ENCODE results near the gene CIROP. TPM values are rescaled to one million over a fixed set of nuclear protein-coding genes. Genes with fewer than 3 reads are reported as not detected.

CIROP gene
- total and polyA plus RNA-seq, 4 donors, result not detected

GRCh38 chr14:23060536-23061260, 44.1 kb downstream of the CIROP start:
- H3K4me1 ChIP-seq (ENCODE audit: control insufficient read depth in 5 of 5, insufficient read depth in 5 of 5, low read length in 5 of 5), result peaks cover 2 to 22% (median 8%) of the 10 kb centered on the region in 5 donors
- H3K36me3 ChIP-seq (ENCODE audit: control insufficient read depth in 4 of 4, insufficient read depth in 4 of 4, low read length in 4 of 4), result peaks cover 17 to 47% (median 41%) of the 10 kb centered on the region in 4 donors
- no peaks in the 10 kb centered on the region for H3K27me3 ChIP-seq (ENCODE audit: control insufficient read depth in 3 of 3, insufficient read depth in 3 of 3, low read length in 2 of 3)
- no peak overlapping the region for H3K9ac ChIP-seq (ENCODE audit: insufficient read depth in 1 of 2, low read length in 2 of 2)
- no peak for ATAC-seq (ENCODE audit: insufficient read depth, low FRiP score)
- no peak overlapping the region for H3K27ac ChIP-seq (ENCODE audit: low read depth in 1 of 2, low read length in 1 of 2)
- no peak overlapping the region for H3K4me3 ChIP-seq
- no peaks in the 10 kb centered on the region for H3K9me3 ChIP-seq (ENCODE audit: control insufficient read depth in 4 of 4, insufficient read depth in 3 of 4, low read length in 3 of 4)
- no peak for TF ChIP-seq CTCF (IDR thresholded peaks at IDR 0.05; ENCODE audit: control extremely low read depth, extremely low read depth)
- WGBS, 2 donors, result 94 to 96% methylated on average over 17 of the region's 17 CpGs
- no peak for DNase-seq

GRCh38 chr14:23058654-23059504, 45.9 kb downstream of the CIROP start:
- Histone ChIP-seq H3K27me3 (ENCODE audit: control insufficient read depth in 3 of 3, insufficient read depth in 3 of 3, low read length in 2 of 3) (no peaks in the 10 kb centered on the region), H3K9me3 (ENCODE audit: control insufficient read depth in 4 of 4, insufficient read depth in 3 of 4, low read length in 3 of 4) (no peaks in the 10 kb centered on the region), H3K4me3 (no peak overlapping the region), H3K9ac (ENCODE audit: insufficient read depth in 1 of 2, low read length in 2 of 2) (no peak overlapping the region), H3K4me1 (ENCODE audit: control insufficient read depth in 5 of 5, insufficient read depth in 5 of 5, low read length in 5 of 5) (peaks cover 2 to 25% (median 8%) of the 10 kb centered on the region in 5 donors), H3K27ac (ENCODE audit: low read depth in 1 of 2, low read length in 1 of 2) (no peak overlapping the region), H3K36me3 (ENCODE audit: control insufficient read depth in 4 of 4, insufficient read depth in 4 of 4, low read length in 4 of 4) (peaks cover 16 to 42% (median 33%) of the 10 kb centered on the region in 4 donors)
- WGBS, 2 donors, result 91 to 92% methylated on average over 32 of the region's 32 CpGs
- no peak for TF ChIP-seq CTCF (IDR thresholded peaks at IDR 0.05; ENCODE audit: control extremely low read depth, extremely low read depth)
- no peak for ATAC-seq (ENCODE audit: insufficient read depth, low FRiP score)
- DNase-seq, result peak in 1 of 3 donors; percentile 12

GRCh38 chr14:23057757-23058653, 46.8 kb downstream of the CIROP start:
- TF ChIP-seq CTCF (IDR thresholded peaks at IDR 0.05; ENCODE audit: control extremely low read depth, extremely low read depth), result peak; percentile 91
- H3K36me3 ChIP-seq (ENCODE audit: control insufficient read depth in 4 of 4, insufficient read depth in 4 of 4, low read length in 4 of 4), result peaks cover 9 to 35% (median 24%) of the 10 kb centered on the region in 4 donors
- H3K9me3 ChIP-seq (ENCODE audit: control insufficient read depth in 4 of 4, insufficient read depth in 3 of 4, low read length in 3 of 4), result no peaks in the 10 kb centered on the region
- DNase-seq (peak; percentile 92 to 93 (median 92)), ATAC-seq (ENCODE audit: insufficient read depth, low FRiP score) (peak; percentile 80)
- peak overlapping the region; percentile 51 for H3K4me3 ChIP-seq
- no peak overlapping the region for H3K9ac ChIP-seq (ENCODE audit: insufficient read depth in 1 of 2, low read length in 2 of 2)
- H3K27me3 ChIP-seq (ENCODE audit: control insufficient read depth in 3 of 3, insufficient read depth in 3 of 3, low read length in 2 of 3), result no peaks in the 10 kb centered on the region
- 1% methylated on average over 50 to 51 of the region's 51 CpGs for WGBS, 2 donors
- peaks cover 2 to 25% (median 8%) of the 10 kb centered on the region in 5 donors for H3K4me1 ChIP-seq (ENCODE audit: control insufficient read depth in 5 of 5, insufficient read depth in 5 of 5, low read length in 5 of 5)
- H3K27ac ChIP-seq (ENCODE audit: low read depth in 1 of 2, low read length in 1 of 2), result peak overlapping the region in 1 of 2 donors; percentile 55
